ENCODE results near the gene EFCAB13. TPM values are rescaled to one million over a fixed set of nuclear protein-coding genes. Genes with fewer than 3 reads are reported as not detected.

EFCAB13 gene
- total RNA-seq, 2 donors from 2014 or later = 8.1 to 16.7 TPM

DNA sequence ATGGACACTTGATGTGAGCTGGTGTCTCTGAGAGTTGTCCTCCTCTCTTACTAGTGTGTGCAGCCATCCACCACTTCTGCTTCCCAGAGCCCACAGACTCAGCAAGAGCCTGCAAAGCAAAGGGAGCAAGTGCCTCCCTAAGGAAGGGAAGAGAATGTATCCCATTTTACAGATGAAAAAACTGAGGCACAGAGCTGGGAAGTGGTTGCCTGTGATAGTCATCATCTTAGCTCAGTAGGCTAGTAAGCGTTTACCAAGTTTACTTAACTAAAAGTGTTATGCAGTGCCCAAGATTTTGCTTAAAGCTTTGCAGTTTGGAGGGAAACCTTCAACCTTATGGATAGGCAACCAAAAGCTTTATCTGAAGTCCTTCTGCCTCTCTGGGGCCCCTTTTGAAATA lies 23.0 kb upstream of the EFCAB13 start:
- Histone ChIP-seq H3K9me3 (no peaks in the 10 kb centered on the region), H3K27ac (no peak overlapping the region), H3K4me3 (no peak overlapping the region), H3K36me3 (peaks cover 59% of the 10 kb centered on the region), H3K27me3 (replicated peaks; ENCODE audit: insufficient read depth) (no peaks in the 10 kb centered on the region), H3K4me1 (ENCODE audit: control insufficient read depth in 1 of 2, low read depth in 2 of 2) (peaks cover 18 to 44% of the 10 kb centered on the region in 2 donors)
- ATAC-seq (ENCODE audit: insufficient number of reproducible peaks, low FRiP score, low read depth) (no peak), DNase-seq (ENCODE audit: low spot score) (no peak)
- TF ChIP-seq, protein P1, sequence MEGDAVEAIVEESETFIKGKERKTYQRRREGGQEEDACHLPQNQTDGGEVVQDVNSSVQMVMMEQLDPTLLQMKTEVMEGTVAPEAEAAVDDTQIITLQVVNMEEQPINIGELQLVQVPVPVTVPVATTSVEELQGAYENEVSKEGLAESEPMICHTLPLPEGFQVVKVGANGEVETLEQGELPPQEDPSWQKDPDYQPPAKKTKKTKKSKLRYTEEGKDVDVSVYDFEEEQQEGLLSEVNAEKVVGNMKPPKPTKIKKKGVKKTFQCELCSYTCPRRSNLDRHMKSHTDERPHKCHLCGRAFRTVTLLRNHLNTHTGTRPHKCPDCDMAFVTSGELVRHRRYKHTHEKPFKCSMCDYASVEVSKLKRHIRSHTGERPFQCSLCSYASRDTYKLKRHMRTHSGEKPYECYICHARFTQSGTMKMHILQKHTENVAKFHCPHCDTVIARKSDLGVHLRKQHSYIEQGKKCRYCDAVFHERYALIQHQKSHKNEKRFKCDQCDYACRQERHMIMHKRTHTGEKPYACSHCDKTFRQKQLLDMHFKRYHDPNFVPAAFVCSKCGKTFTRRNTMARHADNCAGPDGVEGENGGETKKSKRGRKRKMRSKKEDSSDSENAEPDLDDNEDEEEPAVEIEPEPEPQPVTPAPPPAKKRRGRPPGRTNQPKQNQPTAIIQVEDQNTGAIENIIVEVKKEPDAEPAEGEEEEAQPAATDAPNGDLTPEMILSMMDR (IDR thresholded peaks at IDR 0.05) = no peak

DNA sequence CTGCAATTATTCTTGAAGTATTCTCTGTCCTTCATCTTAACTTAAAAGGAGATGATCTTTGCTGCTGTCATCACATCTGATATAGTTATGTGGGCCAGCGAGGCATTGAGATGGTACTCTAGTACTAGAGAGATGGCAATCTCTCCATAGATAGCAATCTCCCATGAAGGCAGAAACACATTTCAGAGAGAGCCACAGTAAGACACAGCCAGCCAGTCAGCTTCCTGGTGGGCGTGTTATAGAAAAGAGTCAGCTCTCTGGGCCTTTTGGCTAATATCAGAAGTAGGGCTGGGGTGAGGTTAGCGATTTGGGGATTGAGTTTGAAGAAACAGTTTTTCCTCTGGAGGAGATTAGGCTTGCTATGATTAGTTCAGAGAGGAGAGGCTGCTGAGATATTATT lies 22.6 kb upstream of the EFCAB13 start:
- ATAC-seq (ENCODE audit: insufficient number of reproducible peaks, low FRiP score, low read depth) = no peak
- Histone ChIP-seq H3K27me3 (replicated peaks; ENCODE audit: insufficient read depth) (no peaks in the 10 kb centered on the region), H3K9me3 (no peaks in the 10 kb centered on the region), H3K4me1 (ENCODE audit: control insufficient read depth in 1 of 2, low read depth in 2 of 2) (peaks cover 18 to 44% of the 10 kb centered on the region in 2 donors), H3K27ac (no peak overlapping the region), H3K4me3 (no peak overlapping the region), H3K36me3 (peaks cover 59% of the 10 kb centered on the region)
- no peak for DNase-seq (ENCODE audit: low spot score)
- TF ChIP-seq, protein P1 (IDR thresholded peaks at IDR 0.05) = no peak

DNA sequence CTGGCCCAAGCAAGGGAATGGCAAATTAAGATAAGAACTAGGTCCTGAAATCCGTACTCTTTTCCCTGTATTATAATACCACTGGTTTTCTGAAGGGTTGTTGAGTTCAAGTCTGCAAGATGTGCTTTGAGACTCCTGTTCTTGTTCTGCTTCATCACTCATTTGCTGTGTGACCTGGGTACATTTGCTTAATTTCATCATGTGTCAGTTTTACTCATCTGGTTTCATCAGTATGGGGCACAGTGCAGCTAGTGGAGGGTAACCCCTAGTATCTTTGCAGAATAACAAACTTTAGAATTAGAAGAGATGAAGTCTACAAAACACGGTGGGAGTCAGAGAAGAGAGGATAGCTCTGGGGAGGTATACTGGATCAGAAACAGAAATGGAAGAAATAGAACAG lies 21.9 kb upstream of the EFCAB13 start:
- Histone ChIP-seq H3K4me3 (no peak overlapping the region), H3K9me3 (no peaks in the 10 kb centered on the region), H3K27ac (no peak overlapping the region), H3K4me1 (ENCODE audit: control insufficient read depth in 1 of 2, low read depth in 2 of 2) (peaks cover 20 to 42% of the 10 kb centered on the region in 2 donors), H3K27me3 (replicated peaks; ENCODE audit: insufficient read depth) (no peaks in the 10 kb centered on the region), H3K36me3 (peaks cover 59% of the 10 kb centered on the region)
- DNase-seq (ENCODE audit: low spot score) (no peak), ATAC-seq (ENCODE audit: insufficient number of reproducible peaks, low FRiP score, low read depth) (no peak)
- TF ChIP-seq, protein P1 (IDR thresholded peaks at IDR 0.05) = no peak

DNA sequence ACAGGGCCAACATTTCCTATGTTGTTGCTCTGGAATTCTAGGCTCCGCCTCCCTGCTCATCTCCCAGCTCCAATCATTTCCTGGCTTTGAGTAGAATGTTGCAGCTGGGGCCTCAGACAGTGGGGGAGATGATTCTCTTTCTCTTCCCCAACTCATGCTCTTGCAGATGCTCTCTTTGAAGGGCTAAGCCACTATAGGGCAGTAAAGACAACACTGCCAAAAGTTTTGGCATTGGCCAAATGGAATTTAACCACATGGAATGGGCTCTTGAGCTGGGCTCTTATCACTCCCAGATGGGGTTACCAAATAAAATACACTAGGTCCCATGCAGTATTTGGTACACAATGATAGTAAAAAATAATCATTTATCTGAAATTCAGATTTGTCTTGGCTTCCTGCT lies 19.6 kb upstream of the EFCAB13 start:
- Histone ChIP-seq H3K4me3 (no peak overlapping the region), H3K36me3 (peaks cover 66% of the 10 kb centered on the region), H3K27ac (peak overlapping the region; percentile 4 to 85), H3K4me1 (ENCODE audit: control insufficient read depth in 1 of 2, low read depth in 2 of 2) (peaks cover 16 to 26% of the 10 kb centered on the region in 2 donors), H3K27me3 (replicated peaks; ENCODE audit: insufficient read depth) (no peaks in the 10 kb centered on the region), H3K9me3 (no peaks in the 10 kb centered on the region)
- no peak for DNase-seq (ENCODE audit: low spot score)
- ATAC-seq (ENCODE audit: insufficient number of reproducible peaks, low FRiP score, low read depth) = no peak
- TF ChIP-seq, protein P1 (IDR thresholded peaks at IDR 0.05) = no peak

DNA sequence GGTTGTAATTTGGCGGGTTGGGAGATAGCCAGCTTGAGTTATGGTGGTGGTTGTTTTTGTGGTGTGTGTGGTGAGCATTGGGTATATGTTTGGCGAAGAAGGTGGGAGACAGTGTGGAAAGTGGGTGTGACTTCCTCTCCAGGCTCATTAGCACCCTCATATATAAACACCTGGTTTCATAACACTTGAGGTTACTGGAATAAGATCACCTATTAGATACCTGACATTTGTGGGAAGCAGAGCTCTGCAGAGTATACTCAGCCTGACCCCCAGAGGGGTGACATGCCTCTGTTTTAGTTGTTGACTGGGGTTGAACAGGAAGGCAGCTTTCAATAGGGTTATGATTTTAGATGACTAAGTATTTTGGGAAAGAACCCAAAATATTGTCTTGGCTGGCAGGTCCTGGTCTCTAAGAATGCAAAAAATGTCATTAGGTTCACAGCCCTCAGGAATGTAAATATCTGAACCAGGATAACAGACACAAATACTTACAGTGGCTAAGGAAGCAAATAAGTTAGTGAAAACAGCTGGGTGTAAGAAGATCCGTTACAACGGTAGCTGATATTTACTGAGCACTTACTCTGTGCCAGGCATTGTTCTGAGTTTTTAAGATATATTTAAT lies 18.3 kb upstream of the EFCAB13 start:
- Histone ChIP-seq H3K36me3 (peaks cover 60% of the 10 kb centered on the region), H3K4me1 (ENCODE audit: control insufficient read depth in 1 of 2, low read depth in 2 of 2) (peaks cover 16 to 21% of the 10 kb centered on the region in 2 donors), H3K4me3 (no peak overlapping the region), H3K27me3 (replicated peaks; ENCODE audit: insufficient read depth) (no peaks in the 10 kb centered on the region), H3K27ac (peak overlapping the region; percentile 67 to 85), H3K9me3 (no peaks in the 10 kb centered on the region)
- TF ChIP-seq, protein P1 (IDR thresholded peaks at IDR 0.05) = no peak
- DNase-seq (ENCODE audit: low spot score) (no peak), ATAC-seq (ENCODE audit: insufficient number of reproducible peaks, low FRiP score, low read depth) (peak; percentile 70)
